HepG2 (cell line): ENCODE results near the gene FEM1C. TPM values are rescaled to one million over a fixed set of nuclear protein-coding genes. Genes with fewer than 3 reads are reported as not detected.

Experiments
- ATAC-seq: fragments of 200-7000 bp; cut with Tn5 transposase; 3 replicates; pipeline ENCODE4 v1.9.1; 2020; ENCODE audit warnings: mild to moderate bottlenecking, moderate library complexity
- BruUV-seq: library from RNA; stranded (reverse); fragments of 400-500 nt; replicated peaks from 2 replicates; lab custom pipeline; 2021; lab: Mats Ljungman, UMichigan
- CTCF ChIA-PET: fragments of 300-600 bp; formaldehyde crosslinking; extraction: SDS; loops from one replicate; lab custom pipeline; 2021; ENCODE audit warnings: low total read pairs, inconsistent platforms, low intra/inter-chr PET ratio; lab: Yijun Ruan, JAX
- POLR2A ChIA-PET: fragments of 350-600 bp; sonication (Branson Sonifier 250); formaldehyde crosslinking; loops from one replicate; lab custom pipeline; 2020; ENCODE audit warnings: antibody characterized with exemption, inconsistent platforms; lab: Yijun Ruan, JAX
- DNase-seq: peaks from one replicate; pipeline ENCODE4 v3.0.0-alpha.2; 2015; ENCODE audit warnings: low spot score
- FAIRE-seq: peaks from 3 replicates; lab custom pipeline; 2011; peaks lifted over from hg19 to GRCh38; lab: Jason Lieb, UNC
- H2AFZ ChIP-seq: one replicate; pipeline ENCODE4 v1.6.1; 2011; ENCODE audit warnings: low read length, inconsistent platforms
- H3K27ac ChIP-seq: fragments of 300-600 bp; 3 replicates; pipeline ENCODE4 v1.8.0; 2011; ENCODE audit warnings: mixed run types, mild to moderate bottlenecking, mixed read lengths, low read length, inconsistent platforms; ENCODE audit not compliant: insufficient read depth; ENCODE audit errors: extremely low read length
- H3K27me3 ChIP-seq, 2 experiments: fragments of 200-600 bp in 1 of 2; 2 replicates in 1 of 2; 3 replicates in 1 of 2; pipeline versions ENCODE4 v1.6.0 to v1.8.0; 2011; ENCODE audit warnings: low read length in 2 of 2, mild to moderate bottlenecking in 2 of 2, moderate library complexity in 2 of 2, inconsistent platforms in 1 of 2; ENCODE audit not compliant: insufficient read depth in 2 of 2, control insufficient read depth in 1 of 2
- H3K36me3 ChIP-seq, 2 experiments: fragments of 200-600 bp in 1 of 2; replicated peaks in 1 of 2; 2 replicates in 1 of 2; 3 replicates in 1 of 2; pipeline versions ENCODE4 v1.5.1 to v1.8.0; 2011; ENCODE audit warnings: low read length in 2 of 2, inconsistent platforms in 1 of 2; ENCODE audit not compliant: insufficient read depth in 2 of 2, control insufficient read depth in 1 of 2
- H3K4me1 ChIP-seq: 2 replicates; pipeline ENCODE4 v1.5.1; 2012; ENCODE audit warnings: low read length, inconsistent platforms; ENCODE audit not compliant: insufficient read depth
- H3K4me2 ChIP-seq: 2 replicates; pipeline ENCODE4 v1.6.0; 2011; ENCODE audit warnings: low read depth, low read length, inconsistent platforms
- H3K4me3 ChIP-seq, 3 experiments: fragments of 200-600 bp in 1 of 3; sonication (generic), shearing (Covaris generic) in 1 of 3; replicated peaks in 1 of 3; 2 replicates each; pipeline ENCODE4 v1.5.1; 2011 to 2016; ENCODE audit warnings: low read length in 3 of 3, inconsistent platforms in 2 of 3, low read depth in 2 of 3, mild to moderate bottlenecking in 2 of 3, control low read depth in 1 of 3, mixed read lengths in 1 of 3; ENCODE audit not compliant: insufficient read depth in 1 of 3
- H3K79me2 ChIP-seq: one replicate; pipeline ENCODE4 v1.6.1; 2011; ENCODE audit warnings: low read length, inconsistent platforms; ENCODE audit not compliant: insufficient read depth
- H3K9ac ChIP-seq: 2 replicates; pipeline ENCODE4 v1.6.0; 2011; ENCODE audit warnings: mild to moderate bottlenecking, low read depth, low read length, inconsistent platforms; ENCODE audit not compliant: insufficient read depth
- H3K9me3 ChIP-seq: 2 replicates; pipeline ENCODE4 v1.5.1; 2012; ENCODE audit warnings: mild to moderate bottlenecking, low read length
- H4K20me1 ChIP-seq: 2 replicates; pipeline ENCODE4 v1.6.0; 2011; ENCODE audit warnings: inconsistent platforms, mild to moderate bottlenecking, low read length, moderate library complexity; ENCODE audit not compliant: insufficient read depth
- CEBPB ChIP-seq: IDR thresholded peaks from 2 replicates; pipeline ENCODE4 v1.6.1; 2011; ENCODE audit warnings: low read depth, low read length, improper control_type of control experiment, borderline replicate concordance
- ELF1 ChIP-seq: sonication (generic); formaldehyde crosslinking; IDR thresholded peaks from 2 replicates; pipeline ENCODE4 v1.4.0; 2020; ENCODE audit warnings: missing genetic modification reagents
- KLF15 ChIP-seq: sonication (generic); formaldehyde crosslinking; IDR thresholded peaks from 2 replicates; pipeline ENCODE4 v1.8.1; 2023; ENCODE audit warnings: borderline replicate concordance, mild to moderate bottlenecking, inconsistent platforms, missing genetic modification reagents, mixed read lengths
- NCOA1 ChIP-seq: sonication (generic); formaldehyde crosslinking; IDR thresholded peaks from 2 replicates; pipeline ENCODE4 v1.9.0; 2021; ENCODE audit warnings: missing genetic modification reagents
- RFX5 ChIP-seq: IDR thresholded peaks from 2 replicates; pipeline ENCODE4 v1.6.1; 2011; ENCODE audit warnings: low read depth, low read length, improper control_type of control experiment
- RXRA ChIP-seq: sonication (generic); formaldehyde crosslinking; IDR thresholded peaks from 2 replicates; pipeline ENCODE4 v1.5.1; 2020; ENCODE audit warnings: missing genetic modification reagents
- SETDB1 ChIP-seq: sonication (generic); formaldehyde crosslinking; IDR thresholded peaks from 2 replicates; pipeline ENCODE4 v1.5.1; 2020; ENCODE audit warnings: missing genetic modification reagents, mild to moderate bottlenecking, borderline replicate concordance
- SSRP1 ChIP-seq: IDR thresholded peaks from 2 replicates; pipeline ENCODE4 v1.6.1; 2016; ENCODE audit warnings: control low read depth
- ZNF264 ChIP-seq: sonication (generic); formaldehyde crosslinking; IDR thresholded peaks from 2 replicates; pipeline ENCODE4 v1.4.0; 2020; ENCODE audit warnings: missing genetic modification reagents
- ZNF44 ChIP-seq: sonication (generic); formaldehyde crosslinking; IDR thresholded peaks from 2 replicates; pipeline ENCODE4 v1.5.1; 2020; ENCODE audit warnings: mild to moderate bottlenecking, missing genetic modification reagents
- ZNF607 ChIP-seq: sonication (generic); formaldehyde crosslinking; IDR thresholded peaks from 2 replicates; pipeline ENCODE4 v1.5.1; 2020; ENCODE audit warnings: missing genetic modification reagents, mild to moderate bottlenecking, borderline replicate concordance
- ZNF777 ChIP-seq: sonication (generic); formaldehyde crosslinking; IDR thresholded peaks from 2 replicates; pipeline ENCODE4 v1.4.0; 2020; ENCODE audit warnings: missing genetic modification reagents
- WGBS: methylation state at CpG from one replicate; pipeline ENCODE4 v1.1.6; 2017; ENCODE audit warnings: low lambda C conversion rate; 5-methylcytosine and 5-hydroxymethylcytosine counted together
- in situ Hi-C: cut with HindIII; loops from 2 replicates; pipeline ENCODE4 v1.10.0; 2017; ENCODE audit warnings: low pct_unique_long_range_greater_than_20kb; ENCODE audit not compliant: extremely low pct_ligation_motif_present
- intact Hi-C: fragments of 100-400 bp; cut with micrococcal nuclease; formaldehyde crosslinking; loops from one replicate; pipeline ENCODE4 v1.10.0; 2022; ENCODE audit not compliant: unreplicated experiment
- polyA plus RNA-seq, 8 experiments: library from polyadenylated mRNA; depleted of rRNA in 3 of 8; stranded (reverse) in 7 of 8; unstranded in 1 of 8; fragments of >200 nt; fragmentation: Illumina TruSeq in 4 of 8; extraction: Trizol in 4 of 8; gene quantifications; 2 replicates each; pipeline versions ENCODE4 v1.2.1 to v1.2.3, GENCODE V29; 2011 to 2016; ENCODE audit warnings: low read depth in 4 of 8, missing spikeins in 1 of 8, mixed read lengths in 1 of 8; ENCODE audit not compliant: insufficient read depth in 1 of 8
- total RNA-seq, 5 experiments: library from RNA; depleted of rRNA; stranded (reverse); fragments of >200 nt; fragmentation: Illumina TruSeq; extraction: Trizol; gene quantifications; 2 replicates each; pipeline ENCODE4 v1.2.3, GENCODE V29; 2016; ENCODE audit warnings: low read depth in 1 of 5

FEM1C gene
- total and polyA plus RNA-seq, 2 of the 13 experiments (the other 11 are each of a cell fraction or from before 2014, with no cell fraction given), result 5.5 to 8.3 TPM

DNA sequence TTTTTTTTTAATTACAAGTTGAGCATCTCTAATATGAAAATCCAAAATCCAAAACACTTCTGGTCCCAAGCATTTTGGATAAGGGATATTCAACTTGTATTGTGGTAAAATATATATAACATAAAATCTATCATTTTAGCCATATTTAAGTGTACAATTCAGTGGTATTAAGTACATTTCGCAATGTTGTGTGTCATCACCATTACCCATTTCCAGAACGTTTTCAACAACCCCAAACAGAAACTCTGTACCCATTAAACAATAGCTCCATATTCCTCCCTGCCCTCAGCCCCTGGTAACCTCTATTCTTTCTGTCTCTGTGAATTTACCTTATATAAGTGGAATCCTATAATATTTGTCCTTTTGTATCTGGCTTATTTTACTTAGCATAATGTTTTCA is 32.8 kb upstream of the FEM1C start:
- Histone ChIP-seq H3K4me1 (no peaks in the 10 kb centered on the region), H3K9me3 (no peaks in the 10 kb centered on the region), H4K20me1 (no peaks in the 10 kb centered on the region), H3K9ac (no peak overlapping the region), H3K79me2 (no peaks in the 10 kb centered on the region), H2AFZ (no peak overlapping the region), H3K4me3 (no peak overlapping the region), H3K4me2 (no peak overlapping the region), H3K27me3 (peaks cover 0 to 3% of the 10 kb centered on the region in 2 experiments; a peak in 2 of 5 replicates), H3K27ac (no peak overlapping the region), H3K36me3 (no peaks in the 10 kb centered on the region)
- 0 out of 2 replicates have a peak, but pooled peaks have one; percentile 12 for TF ChIP-seq CEBPB
- TF ChIP-seq RFX5, result no peak
- intact Hi-C loops, result no loop called here
- BruUV-seq, result no TSS peak
- CTCF ChIA-PET, result no interaction called here
- 0% methylated on average over 2 of the region's 2 CpGs for WGBS
- FAIRE-seq, result no peak
- POLR2A ChIA-PET, result no interaction called here
- no peak for DNase-seq
- ATAC-seq, result no peak
- in situ Hi-C loops, result no loop called here

DNA sequence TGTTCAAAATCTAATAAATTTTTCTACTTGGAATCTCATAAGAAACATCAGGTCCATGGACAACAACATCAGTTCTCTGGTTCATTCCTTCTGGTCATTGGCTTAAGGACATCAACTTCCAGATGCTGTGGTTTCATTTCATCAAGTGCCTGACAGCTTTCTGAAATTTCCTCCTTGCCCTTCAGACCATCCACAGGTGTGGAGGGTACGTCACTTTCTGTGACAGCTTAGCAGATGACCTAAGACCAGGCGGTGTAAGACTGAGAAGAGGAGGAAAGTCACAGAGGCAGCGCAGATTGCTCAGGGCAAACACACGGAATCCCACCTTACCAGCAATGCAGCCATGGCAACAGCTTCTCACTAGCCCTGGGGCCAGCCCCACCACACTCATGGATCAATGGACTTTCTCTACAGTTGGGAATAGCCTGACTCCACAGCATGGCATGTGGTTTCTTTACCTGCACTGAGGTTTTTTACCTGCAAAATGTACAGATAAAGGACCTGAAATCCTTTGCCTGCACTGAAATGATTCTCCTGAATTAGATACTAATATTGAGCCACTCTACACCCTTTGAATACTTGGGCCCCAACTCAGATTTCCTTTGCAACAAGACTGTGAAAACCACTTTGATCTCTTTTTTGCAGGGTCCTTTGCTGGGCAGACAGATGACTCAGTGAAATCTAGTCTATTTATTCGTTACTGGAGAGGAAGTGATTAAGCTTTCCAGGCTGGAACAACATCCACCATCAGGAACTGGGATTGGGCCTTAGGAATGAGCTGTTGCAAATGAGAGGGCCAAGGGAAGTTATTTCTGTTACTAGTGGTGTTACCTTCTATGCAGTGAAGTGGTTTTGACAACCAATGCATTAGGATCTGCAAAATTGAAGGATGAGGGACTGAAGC is 30.8 kb upstream of the FEM1C start:
- H3K4me2 ChIP-seq, result no peak overlapping the region
- in situ Hi-C loops, result no loop called here
- FAIRE-seq, result no peak
- TF ChIP-seq ELF1, result no peak
- TF ChIP-seq NCOA1 (CRISPR knock-in tag), result no peak
- no peak for TF ChIP-seq ZNF777
- no peak for TF ChIP-seq KLF15
- no peak for TF ChIP-seq SSRP1 (CRISPR knock-in tag)
- TF ChIP-seq ZNF44 (CRISPR knock-in tag), result no peak
- TF ChIP-seq SETDB1 (CRISPR knock-in tag), result no peak
- TF ChIP-seq ZNF264 (CRISPR knock-in tag), result no peak
- no peak for TF ChIP-seq RXRA (CRISPR knock-in tag)
- no peak for TF ChIP-seq ZNF607

More for the DNA sequence above, 30.8 kb upstream of the FEM1C start:
- no peak overlapping the region for H2AFZ ChIP-seq
- ChIA-PET CTCF (interaction anchor here (1.6 to 2.7 kb wide), 2 partner anchors 27 to 265 kb away, joined by 4 to 24 read pairs; no protein-coding TSS in a partner anchor), POLR2A (no interaction called here)
- no peaks in the 10 kb centered on the region for H3K4me1 ChIP-seq
- peak; percentile 2 for DNase-seq
- H3K27ac ChIP-seq, result no peak overlapping the region
- peaks cover 0 to 3% of the 10 kb centered on the region in 2 experiments; a peak in 2 of 5 replicates for H3K27me3 ChIP-seq
- intact Hi-C loops, result no loop called here
- H3K9me3 ChIP-seq, result no peaks in the 10 kb centered on the region
- WGBS, result 13% methylated on average over 5 of the region's 5 CpGs
- no peaks in the 10 kb centered on the region for H4K20me1 ChIP-seq
- H3K36me3 ChIP-seq, result no peaks in the 10 kb centered on the region
- no peak overlapping the region for H3K9ac ChIP-seq
- ATAC-seq, result no peak; the same call in 2 of the 3 replicates
- BruUV-seq, result no TSS peak
- no peaks in the 10 kb centered on the region for H3K79me2 ChIP-seq
- no peak overlapping the region for H3K4me3 ChIP-seq
